Fibroblast of mammary gland (primary cell): ENCODE results near the gene MAPK11.

Source experiments
- DNase-seq: peaks from one replicate; pipeline ENCODE4 v3.0.0-alpha.2; 2010; ENCODE audit warnings: low read depth
- H3K4me3 ChIP-seq: 2 replicates; pipeline ENCODE4 v1.5.1; 2011; ENCODE audit warnings: low read depth, mild to moderate bottlenecking, low read length, moderate library complexity; ENCODE audit not compliant: control insufficient read depth
- CTCF ChIP-seq: conservative IDR thresholded peaks from 2 replicates; pipeline ENCODE4 v1.5.1; 2011; ENCODE audit warnings: low read depth, low read length, inconsistent platforms; ENCODE audit not compliant: control insufficient read depth, insufficient read depth

Gene MAPK11

GRCh38 chr22:50271519-50271970, 1.4 kb upstream of the MAPK11 start:
- H3K4me3 ChIP-seq: peak overlapping the region; percentile 3
- DNase-seq: peak; percentile 35
- no peak for TF ChIP-seq CTCF

GRCh38 chr22:50270666-50271394, 650 bp upstream of the MAPK11 start:
- H3K4me3 ChIP-seq: peak overlapping the region; percentile 46
- no peak for TF ChIP-seq CTCF
- DNase-seq: peak; percentile 59

GRCh38 chr22:50269573-50269969, 609 bp downstream of the MAPK11 start:
- no peak for TF ChIP-seq CTCF
- H3K4me3 ChIP-seq: peak overlapping the region; percentile 28
- DNase-seq: no peak

- no peak for TF ChIP-seq CTCF
- peak; percentile 25 for DNase-seq
These were observed 1.5 kb downstream of the MAPK11 start for GRCh38 chr22:50268655-50269113.

GRCh38 chr22:50267591-50268390, 2.4 kb downstream of the MAPK11 start:
- peak; percentile 27 for DNase-seq
- H3K4me3 ChIP-seq: peak overlapping the region; percentile 16
- no peak for TF ChIP-seq CTCF

More at GRCh38 chr22:50268655-50269113, 1.5 kb downstream of the MAPK11 start:
- no peak overlapping the region for H3K4me3 ChIP-seq

GRCh38 chr22:50266994-50267393, 3.2 kb downstream of the MAPK11 start:
- DNase-seq: no peak
- no peak overlapping the region for H3K4me3 ChIP-seq
- TF ChIP-seq CTCF: no peak
